ENCODE data around the gene LRRC58.
"Not testable (repeated sequence)": the region's sequence is repeated elsewhere in the genome, so short reads cannot be mapped to it uniquely, and the experiment has no call there.

The LRRC58 gene

DNA sequence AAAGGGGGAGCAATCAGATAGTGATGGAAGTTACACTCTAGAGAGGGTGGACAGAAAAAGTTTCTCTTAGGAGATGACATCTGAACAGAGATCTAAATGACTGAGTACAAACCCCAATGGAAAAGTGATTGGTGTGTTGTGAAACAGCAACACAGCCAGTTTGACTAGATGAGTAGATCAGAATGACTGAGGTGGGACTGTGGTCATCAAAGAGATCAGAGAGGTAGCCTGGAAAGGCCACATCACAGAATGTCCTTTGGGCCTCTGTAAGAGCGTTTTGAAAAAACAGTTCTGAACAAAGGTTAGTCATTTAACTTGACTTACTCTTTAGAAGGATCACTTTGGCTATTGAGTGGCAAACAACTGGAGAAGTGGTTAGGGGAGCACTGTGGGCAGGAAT, 10.6 kb downstream of the LRRC58 start:
- DNase-seq, result no peak

GRCh38 chr3:120332646-120333045, 16.5 kb downstream of the LRRC58 start:
- no peak for DNase-seq

DNA sequence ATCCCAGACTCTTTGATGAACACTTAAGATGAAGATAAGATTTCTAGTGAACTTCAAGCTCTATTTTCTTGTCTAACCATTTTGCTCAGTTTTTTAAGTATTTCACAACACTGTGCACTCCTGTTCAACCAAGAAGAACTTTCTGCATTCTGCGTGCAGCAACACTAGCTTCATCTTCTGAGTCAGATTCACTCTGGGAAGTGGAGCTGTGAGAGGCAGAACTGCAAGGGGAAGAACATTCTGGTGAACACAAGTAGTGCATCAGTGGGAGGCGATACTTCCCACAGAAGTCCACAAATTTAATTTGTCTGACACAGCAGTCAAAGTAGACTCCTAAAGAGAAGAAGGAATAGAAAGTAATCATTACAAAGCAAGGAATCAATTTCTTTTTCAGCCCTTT, 18.1 kb downstream of the LRRC58 start:
- no peak for DNase-seq

DNA sequence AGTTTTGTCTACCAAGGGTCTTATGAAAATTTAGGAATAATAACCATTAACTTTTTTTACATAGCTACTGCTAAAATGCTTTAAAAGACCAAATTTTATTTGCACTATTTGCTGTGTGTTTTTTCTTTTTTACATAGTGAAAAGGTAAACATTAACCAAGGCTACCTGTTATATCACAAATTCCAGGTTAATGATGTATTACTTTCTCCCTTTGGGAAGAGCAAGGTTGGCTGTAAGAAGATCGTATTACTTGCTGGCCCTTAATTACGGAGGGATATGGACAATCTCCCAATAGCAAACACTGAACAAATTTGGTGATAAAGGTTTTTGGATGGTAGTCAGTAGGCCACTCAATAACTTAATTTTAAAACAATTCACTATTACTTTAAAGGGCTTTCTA, 22.4 kb downstream of the LRRC58 start:
- no peak for DNase-seq

- DNase-seq, result no peak
Observed at GRCh38 chr3:120324190-120324589, 25.0 kb downstream of the LRRC58 start.

DNA sequence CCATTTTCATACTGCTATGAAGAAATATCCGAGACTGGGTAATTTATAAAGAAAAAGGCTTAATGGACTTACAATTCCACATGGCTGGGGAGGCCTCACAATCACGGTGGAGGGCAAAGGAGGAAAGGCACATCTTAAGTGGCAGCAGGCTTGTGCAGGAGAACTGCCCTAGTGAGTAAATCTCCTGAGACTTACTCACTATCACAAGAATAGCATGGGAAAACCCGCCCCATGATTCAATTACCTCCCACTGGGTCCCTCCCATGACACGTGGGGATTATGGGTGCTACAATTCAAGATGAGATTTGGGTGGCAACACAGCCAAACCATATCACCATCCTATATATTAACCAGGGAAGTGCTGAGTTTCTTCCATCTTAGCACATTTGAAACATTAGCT, 25.4 kb downstream of the LRRC58 start:
- not testable (repeated sequence) for DNase-seq

GRCh38 chr3:120311863-120312794, 37.0 kb downstream of the LRRC58 start:
- no peak for DNase-seq

DNA sequence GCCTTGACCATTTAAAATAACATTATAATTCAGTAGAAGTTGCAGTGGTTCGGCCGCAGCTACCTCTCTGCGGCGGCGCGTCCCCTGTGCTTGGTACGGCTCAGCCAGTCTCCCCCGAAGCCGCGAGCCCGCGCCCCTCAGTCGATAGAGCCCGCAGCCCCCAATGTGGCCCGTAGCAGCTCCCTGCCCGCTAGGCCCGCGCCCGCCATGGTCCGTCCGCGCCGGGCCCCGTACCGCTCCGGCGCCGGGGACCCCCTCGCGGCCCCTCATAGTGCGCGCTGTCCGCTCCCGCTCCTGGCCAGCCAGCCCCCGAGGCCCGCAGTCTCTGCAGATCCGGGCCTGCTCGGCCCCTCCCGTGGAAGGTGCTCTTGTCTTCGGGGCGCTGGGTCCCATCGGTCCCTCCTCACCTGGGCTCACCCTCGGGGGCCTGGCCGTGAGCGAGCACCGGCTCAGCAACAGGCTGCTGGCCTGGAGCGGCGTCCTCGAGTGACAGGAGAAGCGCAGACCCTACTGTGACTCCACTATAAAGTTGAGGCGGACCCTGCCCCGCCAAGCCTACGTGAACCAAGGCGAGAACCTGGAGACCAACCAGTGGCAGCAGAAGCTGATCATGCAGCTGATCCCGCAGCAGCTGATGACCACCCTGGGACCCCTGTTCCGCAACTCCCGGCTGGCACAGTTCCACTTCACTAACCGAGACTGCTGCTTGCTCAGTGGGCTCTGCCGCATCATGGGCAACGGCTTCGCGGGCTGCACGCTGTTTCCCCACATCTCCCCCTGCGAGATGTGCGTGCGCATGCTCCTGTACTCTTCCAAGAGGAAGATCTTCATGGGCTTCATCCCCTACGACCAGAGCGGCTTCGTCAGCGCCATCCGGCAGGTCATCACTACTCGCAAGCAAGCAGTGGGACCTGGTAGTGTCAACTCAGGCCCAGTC, 42.4 kb downstream of the LRRC58 start:
- DNase-seq, result no peak

DNA sequence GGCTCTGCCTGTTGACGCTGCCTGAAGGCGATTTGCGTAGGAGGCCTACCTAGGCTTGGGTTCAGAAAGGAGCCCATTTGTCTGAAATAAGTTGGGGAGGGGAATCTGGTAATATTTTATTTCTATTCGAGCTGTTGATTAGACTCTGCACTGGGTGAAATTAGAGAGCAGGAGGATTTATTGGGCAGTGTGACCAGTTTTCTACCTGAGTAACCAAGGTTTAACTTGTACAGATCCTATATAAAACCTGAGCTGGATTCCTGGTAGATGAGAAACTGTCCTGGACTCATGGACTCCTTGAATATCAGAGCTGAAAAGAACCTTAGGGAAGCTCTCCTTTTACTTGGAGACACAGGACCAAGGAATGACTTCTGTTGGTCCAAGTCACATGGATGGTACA, 44.5 kb downstream of the LRRC58 start:
- DNase-seq, result no peak

GRCh38 chr3:120302361-120302760, 46.8 kb downstream of the LRRC58 start:
- DNase-seq, result no peak

DNA sequence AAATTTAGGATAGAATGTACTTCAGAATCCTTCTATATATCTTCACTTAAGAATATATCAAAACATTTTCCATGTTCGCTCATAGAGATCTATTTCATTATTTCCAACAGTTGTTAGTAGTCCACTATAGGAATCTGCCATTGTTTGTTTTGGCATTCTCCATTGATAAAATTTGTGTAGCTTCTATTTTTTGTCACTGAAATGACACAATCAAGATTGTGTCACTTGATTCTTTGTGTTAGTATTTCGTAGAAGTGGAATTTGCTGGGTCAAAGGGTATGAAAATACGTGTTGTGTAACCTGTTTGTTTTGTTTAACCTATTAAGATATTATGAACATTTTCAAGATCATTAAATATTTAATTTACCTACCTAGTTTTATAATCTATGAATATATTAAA, 48.2 kb downstream of the LRRC58 start:
- DNase-seq, result no peak

- no peak for DNase-seq
Observed at GRCh38 chr3:120299403-120299802, 49.8 kb downstream of the LRRC58 start.

DNA sequence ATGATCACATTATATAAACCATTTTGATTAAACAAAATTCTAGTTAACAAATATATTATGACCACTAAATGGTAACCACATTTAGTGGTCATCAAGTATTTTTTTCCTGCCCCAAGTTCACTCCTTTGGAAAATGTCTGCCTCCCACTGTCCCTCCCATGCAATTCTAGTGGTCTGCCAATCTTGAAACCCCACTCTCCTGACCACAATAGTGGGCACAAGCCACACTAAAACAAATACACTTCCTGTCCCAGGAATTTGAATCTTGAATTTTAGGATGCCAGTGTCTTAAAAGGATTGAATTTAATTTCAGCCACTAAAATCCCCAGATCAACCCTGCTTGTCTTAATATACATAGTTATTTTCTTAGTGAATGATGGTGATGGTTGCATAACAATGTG, 50.2 kb downstream of the LRRC58 start:
- no peak for DNase-seq

GRCh38 chr3:120291552-120291951, 57.6 kb downstream of the LRRC58 start:
- not testable (repeated sequence) for DNase-seq

- DNase-seq, result no peak
Observed at GRCh38 chr3:120289636-120290035, 59.5 kb downstream of the LRRC58 start.

- DNase-seq, result no peak
Observed at GRCh38 chr3:120286465-120286864, 62.7 kb downstream of the LRRC58 start.

DNA sequence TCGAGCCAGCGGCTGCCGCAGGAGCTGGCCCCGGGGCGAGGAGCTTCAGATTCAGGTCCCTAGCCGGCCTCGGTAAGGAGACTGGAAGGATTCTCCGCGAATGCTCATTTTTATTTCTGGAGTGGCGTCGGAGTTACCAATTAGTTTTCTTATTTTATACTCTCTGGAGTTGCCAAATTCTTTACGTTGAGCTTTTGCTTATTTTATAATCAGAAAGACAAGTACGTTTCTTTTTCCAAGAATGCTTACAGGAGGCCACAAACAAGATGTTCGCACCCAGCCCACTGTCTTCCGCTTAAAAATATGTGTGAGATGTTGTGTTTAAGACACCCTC, 63.7 kb downstream of the LRRC58 start:
- no peak for DNase-seq

DNA sequence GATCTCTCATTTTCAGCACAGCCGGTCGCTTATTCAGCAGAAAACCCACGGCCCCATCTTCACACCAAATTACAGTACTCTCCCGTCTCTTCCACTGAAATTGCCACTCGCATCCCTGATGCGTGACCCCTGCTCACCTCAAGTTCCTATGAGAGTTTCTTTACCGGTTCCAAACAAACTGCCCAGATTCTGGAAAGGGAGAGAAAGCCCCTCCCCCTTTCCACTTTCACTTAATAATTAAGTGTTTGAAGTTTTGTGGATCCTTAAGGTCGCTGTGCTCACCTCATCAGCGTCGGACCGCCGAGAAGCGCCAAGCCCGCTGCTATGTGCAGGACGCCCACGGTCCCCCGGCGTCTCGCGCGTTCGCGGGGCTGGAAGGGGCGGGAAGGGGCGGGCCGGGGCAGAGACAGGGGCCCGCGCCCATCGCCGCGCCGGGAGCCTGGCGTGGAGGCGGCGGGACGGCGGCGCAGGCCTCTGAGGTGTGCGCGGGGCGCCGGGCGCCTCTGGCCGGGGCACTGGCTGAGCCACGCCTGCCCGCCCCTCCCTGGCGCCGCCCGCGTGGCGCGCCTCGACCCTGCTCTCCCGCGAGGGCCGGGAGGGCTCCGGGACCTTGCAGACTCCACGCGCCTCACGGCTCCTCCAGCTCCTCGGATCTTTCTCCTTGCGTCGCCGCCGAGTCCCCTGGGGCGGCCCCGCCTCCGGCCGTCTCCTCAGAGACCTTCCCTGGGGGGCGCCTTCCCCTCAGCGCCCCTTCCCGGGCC, 64.2 kb downstream of the LRRC58 start, which contains the start of gene GPR156:
Gene GPR156, minus strand, starts transcription at position 476 of the 761 bp plus-strand sequence. CDS start 41,124 bp downstream, outside the sequence.
- no peak for DNase-seq

- DNase-seq, result no peak
Observed at GRCh38 chr3:120281261-120281660, 67.9 kb downstream of the LRRC58 start.

DNA sequence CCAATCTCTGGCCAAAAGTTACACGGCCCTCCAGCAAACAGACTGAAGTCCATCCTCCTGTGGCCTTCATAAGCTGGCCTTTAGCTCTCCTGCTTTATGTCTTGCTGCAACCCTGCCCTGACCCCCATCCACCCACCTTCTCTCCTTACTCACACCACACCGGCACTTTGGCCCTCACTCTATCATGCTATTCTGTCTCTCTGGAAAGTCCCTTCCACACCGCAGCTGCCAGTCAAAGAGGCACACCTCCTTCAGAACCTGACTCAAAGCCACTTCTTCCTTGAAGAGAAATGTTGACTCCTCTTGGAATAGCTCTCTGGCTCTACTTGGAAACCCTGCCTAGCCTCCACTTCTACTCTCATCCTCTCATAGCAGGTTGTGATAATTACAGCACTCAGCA, 68.6 kb downstream of the LRRC58 start:
- no peak for DNase-seq

GRCh38 chr3:120280026-120280425, 69.1 kb downstream of the LRRC58 start:
- DNase-seq, result no peak

- DNase-seq, result no peak
Observed at GRCh38 chr3:120276767-120277166, 72.4 kb downstream of the LRRC58 start.

GRCh38 chr3:120275618-120276017, 73.5 kb downstream of the LRRC58 start:
- DNase-seq, result no peak

All from activated CD4-positive, alpha-beta T cell treated with anti-CD3 and anti-CD28 coated beads for 1 hour (primary cell).